Measurements from ENCODE around the gene TENT5C.

GRCh38 chr1:117634631-117635030, 28.8 kb downstream of the TENT5C start:
- no peak for TF ChIP-seq POLR2AphosphoS5 (IDR thresholded peaks at IDR 0.05)
- TF ChIP-seq POLR2A (IDR thresholded peaks at IDR 0.05) = no peak
- no peak for TF ChIP-seq EP300 (IDR thresholded peaks at IDR 0.05)
- no peak for TF ChIP-seq CTCF (IDR thresholded peaks at IDR 0.05)

Measured in suprapubic skin (tissue), 4 donors.